ENCODE measurements around the gene BEX2. TPM values are rescaled to one million over a fixed set of nuclear protein-coding genes. Genes with fewer than 3 reads are reported as not detected.
A peak's percentile ranks its signal among the peaks of the same experiment; 100 is the strongest.

BEX2 gene
- total and polyA plus RNA-seq, 9 of the 15 experiments (the other 6 are each of a cell fraction or from before 2014, with no cell fraction given) = 5.4 to 18.0 (median 8.3) TPM

DNA sequence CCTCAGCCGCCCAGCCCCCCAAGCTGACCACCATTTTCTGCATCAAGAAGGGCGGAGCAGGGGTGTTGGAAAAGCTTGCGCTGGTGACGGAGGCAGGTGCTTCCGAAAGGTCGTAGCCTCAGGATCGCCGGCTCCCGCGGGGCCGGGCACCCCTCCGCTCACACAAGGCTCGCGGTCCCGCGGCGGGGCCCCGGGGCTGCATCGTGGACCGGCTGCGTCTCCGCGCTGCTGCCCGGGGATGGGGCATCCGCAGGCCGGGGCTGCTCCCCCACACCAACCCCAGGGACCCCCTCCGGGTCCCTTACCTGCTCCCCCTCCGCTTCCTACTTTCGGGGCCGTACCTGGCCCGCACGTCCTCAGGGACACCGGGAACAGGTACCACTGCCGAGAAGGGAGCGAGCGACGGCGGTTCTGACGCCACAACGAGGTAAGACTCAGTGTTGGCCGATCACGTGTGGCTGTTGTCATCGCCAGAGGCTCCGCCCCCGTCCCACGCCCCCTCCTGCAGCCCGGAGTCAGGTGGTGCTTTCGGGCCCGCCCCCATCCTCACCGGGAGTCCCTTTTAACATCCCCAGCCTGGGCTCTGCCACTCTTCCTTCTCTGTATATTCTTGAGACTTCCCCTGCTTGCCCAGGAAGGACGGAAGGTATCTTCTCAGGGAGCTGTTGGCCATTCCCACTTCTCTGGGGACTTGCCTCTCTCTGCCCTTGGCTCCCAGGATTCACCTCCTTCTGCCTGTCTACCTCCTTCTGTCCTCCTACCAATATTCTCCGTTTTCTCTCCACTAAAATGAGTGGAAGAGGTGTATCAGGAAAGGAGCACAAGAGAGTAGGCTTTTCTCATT lies at the start of gene BEX2 (continued):
- TF ChIP-seq, protein P1, sequence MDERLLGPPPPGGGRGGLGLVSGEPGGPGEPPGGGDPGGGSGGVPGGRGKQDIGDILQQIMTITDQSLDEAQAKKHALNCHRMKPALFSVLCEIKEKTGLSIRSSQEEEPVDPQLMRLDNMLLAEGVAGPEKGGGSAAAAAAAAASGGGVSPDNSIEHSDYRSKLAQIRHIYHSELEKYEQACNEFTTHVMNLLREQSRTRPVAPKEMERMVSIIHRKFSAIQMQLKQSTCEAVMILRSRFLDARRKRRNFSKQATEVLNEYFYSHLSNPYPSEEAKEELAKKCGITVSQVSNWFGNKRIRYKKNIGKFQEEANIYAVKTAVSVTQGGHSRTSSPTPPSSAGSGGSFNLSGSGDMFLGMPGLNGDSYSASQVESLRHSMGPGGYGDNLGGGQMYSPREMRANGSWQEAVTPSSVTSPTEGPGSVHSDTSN (CRISPR knock-in tag; IDR thresholded peaks at IDR 0.05; ENCODE audit: low read depth) = no peak
- TF ChIP-seq, protein P1 (tag; conservative IDR thresholded peaks at IDR 0.05; ENCODE audit: low read depth) = no peak
- TF ChIP-seq MAZ (CRISPR knock-in tag; conservative IDR thresholded peaks at IDR 0.05 in 1 of 2, IDR thresholded peaks at IDR 0.05 in 1 of 2) (peak in 1 of 2 experiments; percentile 22; a peak in 1 of 4 replicates), EGR1 (conservative IDR thresholded peaks at IDR 0.05) (peak; percentile 72), EP400 (IDR thresholded peaks at IDR 0.05) (peak; percentile 30; the same call in 1 of the 2 replicates), ATF1 (CRISPR knock-in tag; IDR thresholded peaks at IDR 0.05) (no peak), ATF1 (tag; IDR thresholded peaks at IDR 0.05) (peak; percentile 64), SUPT5H (IDR thresholded peaks at IDR 0.05) (0 out of 2 replicates have a peak, but pooled peaks have one; percentile 45), TAF1 (IDR thresholded peaks at IDR 0.05; ENCODE audit: control insufficient read depth, extremely low read depth, insufficient read depth, low read length, severe bottlenecking) (peak; percentile 45), POLR2H (tag; IDR thresholded peaks at IDR 0.05; ENCODE audit: low read depth) (peak; percentile 33; the same call in 1 of the 2 replicates), TFAM (CRISPR knock-in tag; conservative IDR thresholded peaks at IDR 0.05) (no peak), TOE1 (IDR thresholded peaks at IDR 0.05; ENCODE audit: borderline replicate concordance) (peak; percentile 24; the same call in 1 of the 2 replicates), TOE1 (CRISPR knock-in tag; IDR thresholded peaks at IDR 0.05; ENCODE audit: borderline replicate concordance, low read depth) (no peak), CXXC5 (CRISPR knock-in tag; IDR thresholded peaks at IDR 0.05) (peak; percentile 41)
- TF ChIP-seq, protein P2, sequence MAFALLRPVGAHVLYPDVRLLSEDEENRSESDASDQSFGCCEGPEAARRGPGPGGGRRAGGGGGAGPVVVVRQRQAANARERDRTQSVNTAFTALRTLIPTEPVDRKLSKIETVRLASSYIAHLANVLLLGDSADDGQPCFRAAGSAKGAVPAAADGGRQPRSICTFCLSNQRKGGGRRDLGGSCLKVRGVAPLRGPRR (CRISPR knock-in tag; IDR thresholded peaks at IDR 0.05) = no peak
- TF ChIP-seq, protein P3, sequence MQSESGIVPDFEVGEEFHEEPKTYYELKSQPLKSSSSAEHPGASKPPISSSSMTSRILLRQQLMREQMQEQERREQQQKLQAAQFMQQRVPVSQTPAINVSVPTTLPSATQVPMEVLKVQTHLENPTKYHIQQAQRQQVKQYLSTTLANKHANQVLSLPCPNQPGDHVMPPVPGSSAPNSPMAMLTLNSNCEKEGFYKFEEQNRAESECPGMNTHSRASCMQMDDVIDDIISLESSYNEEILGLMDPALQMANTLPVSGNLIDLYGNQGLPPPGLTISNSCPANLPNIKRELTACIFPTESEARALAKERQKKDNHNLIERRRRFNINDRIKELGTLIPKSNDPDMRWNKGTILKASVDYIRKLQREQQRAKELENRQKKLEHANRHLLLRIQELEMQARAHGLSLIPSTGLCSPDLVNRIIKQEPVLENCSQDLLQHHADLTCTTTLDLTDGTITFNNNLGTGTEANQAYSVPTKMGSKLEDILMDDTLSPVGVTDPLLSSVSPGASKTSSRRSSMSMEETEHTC (IDR thresholded peaks at IDR 0.05) = 0 out of 2 replicates have a peak, but pooled peaks have one; percentile 25
- TF ChIP-seq, protein P4, sequence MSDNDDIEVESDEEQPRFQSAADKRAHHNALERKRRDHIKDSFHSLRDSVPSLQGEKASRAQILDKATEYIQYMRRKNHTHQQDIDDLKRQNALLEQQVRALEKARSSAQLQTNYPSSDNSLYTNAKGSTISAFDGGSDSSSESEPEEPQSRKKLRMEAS (CRISPR knock-in tag; IDR thresholded peaks at IDR 0.05) = peak; percentile 44; the same call in 1 of the 2 replicates
- TF ChIP-seq, protein P5, sequence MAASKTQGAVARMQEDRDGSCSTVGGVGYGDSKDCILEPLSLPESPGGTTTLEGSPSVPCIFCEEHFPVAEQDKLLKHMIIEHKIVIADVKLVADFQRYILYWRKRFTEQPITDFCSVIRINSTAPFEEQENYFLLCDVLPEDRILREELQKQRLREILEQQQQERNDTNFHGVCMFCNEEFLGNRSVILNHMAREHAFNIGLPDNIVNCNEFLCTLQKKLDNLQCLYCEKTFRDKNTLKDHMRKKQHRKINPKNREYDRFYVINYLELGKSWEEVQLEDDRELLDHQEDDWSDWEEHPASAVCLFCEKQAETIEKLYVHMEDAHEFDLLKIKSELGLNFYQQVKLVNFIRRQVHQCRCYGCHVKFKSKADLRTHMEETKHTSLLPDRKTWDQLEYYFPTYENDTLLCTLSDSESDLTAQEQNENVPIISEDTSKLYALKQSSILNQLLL (CRISPR knock-in tag; IDR thresholded peaks at IDR 0.05; ENCODE audit: borderline replicate concordance) = no peak
- TF ChIP-seq, protein P6, sequence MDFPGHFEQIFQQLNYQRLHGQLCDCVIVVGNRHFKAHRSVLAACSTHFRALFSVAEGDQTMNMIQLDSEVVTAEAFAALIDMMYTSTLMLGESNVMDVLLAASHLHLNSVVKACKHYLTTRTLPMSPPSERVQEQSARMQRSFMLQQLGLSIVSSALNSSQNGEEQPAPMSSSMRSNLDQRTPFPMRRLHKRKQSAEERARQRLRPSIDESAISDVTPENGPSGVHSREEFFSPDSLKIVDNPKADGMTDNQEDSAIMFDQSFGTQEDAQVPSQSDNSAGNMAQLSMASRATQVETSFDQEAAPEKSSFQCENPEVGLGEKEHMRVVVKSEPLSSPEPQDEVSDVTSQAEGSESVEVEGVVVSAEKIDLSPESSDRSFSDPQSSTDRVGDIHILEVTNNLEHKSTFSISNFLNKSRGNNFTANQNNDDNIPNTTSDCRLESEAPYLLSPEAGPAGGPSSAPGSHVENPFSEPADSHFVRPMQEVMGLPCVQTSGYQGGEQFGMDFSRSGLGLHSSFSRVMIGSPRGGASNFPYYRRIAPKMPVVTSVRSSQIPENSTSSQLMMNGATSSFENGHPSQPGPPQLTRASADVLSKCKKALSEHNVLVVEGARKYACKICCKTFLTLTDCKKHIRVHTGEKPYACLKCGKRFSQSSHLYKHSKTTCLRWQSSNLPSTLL (IDR thresholded peaks at IDR 0.05) = no peak
